Measurements from ENCODE around the gene CDRT15. TPM values are rescaled to one million over a fixed set of nuclear protein-coding genes. Genes with fewer than 3 reads are reported as not detected.

Gene CDRT15
- total RNA-seq, 4 donors from 2014 or later, result not detected

- TF ChIP-seq POLR2AphosphoS5 (IDR thresholded peaks at IDR 0.05) (no peak), EP300 (IDR thresholded peaks at IDR 0.05; ENCODE audit: low read depth) (no peak), POLR2A (IDR thresholded peaks at IDR 0.05) (no peak)
- TF ChIP-seq, protein P1, sequence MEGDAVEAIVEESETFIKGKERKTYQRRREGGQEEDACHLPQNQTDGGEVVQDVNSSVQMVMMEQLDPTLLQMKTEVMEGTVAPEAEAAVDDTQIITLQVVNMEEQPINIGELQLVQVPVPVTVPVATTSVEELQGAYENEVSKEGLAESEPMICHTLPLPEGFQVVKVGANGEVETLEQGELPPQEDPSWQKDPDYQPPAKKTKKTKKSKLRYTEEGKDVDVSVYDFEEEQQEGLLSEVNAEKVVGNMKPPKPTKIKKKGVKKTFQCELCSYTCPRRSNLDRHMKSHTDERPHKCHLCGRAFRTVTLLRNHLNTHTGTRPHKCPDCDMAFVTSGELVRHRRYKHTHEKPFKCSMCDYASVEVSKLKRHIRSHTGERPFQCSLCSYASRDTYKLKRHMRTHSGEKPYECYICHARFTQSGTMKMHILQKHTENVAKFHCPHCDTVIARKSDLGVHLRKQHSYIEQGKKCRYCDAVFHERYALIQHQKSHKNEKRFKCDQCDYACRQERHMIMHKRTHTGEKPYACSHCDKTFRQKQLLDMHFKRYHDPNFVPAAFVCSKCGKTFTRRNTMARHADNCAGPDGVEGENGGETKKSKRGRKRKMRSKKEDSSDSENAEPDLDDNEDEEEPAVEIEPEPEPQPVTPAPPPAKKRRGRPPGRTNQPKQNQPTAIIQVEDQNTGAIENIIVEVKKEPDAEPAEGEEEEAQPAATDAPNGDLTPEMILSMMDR (IDR thresholded peaks at IDR 0.05), result no peak
- 92 to 95% methylated on average over 2 of the region's 2 CpGs for whole genome bisulfite sequencing, 2 donors (ENCODE audit: low coverage in 1 of 2)
Observed at GRCh38 chr17:14204546-14204945, 32.1 kb downstream of the CDRT15 start.

GRCh38 chr17:14204084-14204483, 32.6 kb downstream of the CDRT15 start:
- 69% methylated on average over 5 of the region's 5 CpGs; no CpG with 5 or more reads in 1 of the 2 donors for WGBS, 2 donors (ENCODE audit: low coverage in 1 of 2)
- peaks cover 0 to 9% (median 2%) of the 10 kb centered on the region in 4 donors for H3K36me3 ChIP-seq
- no peak for TF ChIP-seq EP300 (IDR thresholded peaks at IDR 0.05; ENCODE audit: low read depth)
- TF ChIP-seq, protein P1 (IDR thresholded peaks at IDR 0.05), result no peak
- no peak for TF ChIP-seq POLR2A (IDR thresholded peaks at IDR 0.05)
- no peak for TF ChIP-seq POLR2AphosphoS5 (IDR thresholded peaks at IDR 0.05)
- no peak overlapping the region for H3K27ac ChIP-seq
- no peak overlapping the region for H3K4me3 ChIP-seq
- H3K4me1 ChIP-seq, result peaks cover 5 to 27% (median 15%) of the 10 kb centered on the region in 4 donors
- no peaks in the 10 kb centered on the region for H3K9me3 ChIP-seq
- intact Hi-C loops (cut with DNase I; ENCODE audit: low total_unique reads) (no loop called here), in situ Hi-C loops (cut with MboI; ENCODE audit: low pct_ligation_motif_present in 1 of 4, low pct_unique_long_range_greater_than_20kb in 1 of 4, low sequenced_read_pairs in 3 of 4) (no loop called here)
- H3K27me3 ChIP-seq, result no peaks in the 10 kb centered on the region
- no peak for DNase-seq

More at GRCh38 chr17:14204546-14204945, 32.1 kb downstream of the CDRT15 start:
- Histone ChIP-seq H3K36me3 (peaks cover 0 to 9% (median 2%) of the 10 kb centered on the region in 4 donors), H3K27me3 (no peaks in the 10 kb centered on the region), H3K4me1 (peaks cover 5 to 27% (median 15%) of the 10 kb centered on the region in 4 donors), H3K27ac (no peak overlapping the region), H3K9me3 (no peaks in the 10 kb centered on the region), H3K4me3 (no peak overlapping the region)
- in situ Hi-C loops (cut with MboI; ENCODE audit: low pct_ligation_motif_present in 1 of 4, low pct_unique_long_range_greater_than_20kb in 1 of 4, low sequenced_read_pairs in 3 of 4), result no loop called here
- DNase-seq, result no peak
- intact Hi-C loops (cut with DNase I; ENCODE audit: low total_unique reads), result no loop called here

DNA sequence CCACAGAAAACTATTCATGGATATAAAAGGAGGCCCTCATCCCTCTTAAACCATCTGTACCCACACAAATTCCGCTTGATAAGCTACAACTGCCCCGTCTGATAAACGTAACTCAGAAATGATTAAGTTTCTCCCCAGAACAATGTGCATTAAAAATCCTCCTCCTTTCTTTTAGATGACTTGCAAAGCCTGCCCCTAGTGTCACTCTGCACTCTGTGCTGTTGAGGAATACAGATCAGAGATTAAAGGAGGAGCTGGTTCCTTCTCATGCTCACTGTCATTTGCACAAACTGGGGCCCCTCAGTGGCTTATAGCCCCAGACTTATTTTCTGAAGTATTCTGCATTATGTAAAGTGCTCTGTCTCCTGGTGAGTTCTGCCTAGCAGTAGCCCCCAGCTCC, 33.3 kb downstream of the CDRT15 start:
- Histone ChIP-seq H3K4me3 (no peak overlapping the region), H3K9me3 (no peaks in the 10 kb centered on the region), H3K4me1 (peaks cover 5 to 27% (median 15%) of the 10 kb centered on the region in 4 donors), H3K27ac (no peak overlapping the region), H3K36me3 (peaks cover 0 to 5% (median 2%) of the 10 kb centered on the region in 4 donors), H3K27me3 (no peaks in the 10 kb centered on the region)
- TF ChIP-seq, protein P1 (IDR thresholded peaks at IDR 0.05), result no peak
- TF ChIP-seq POLR2A (IDR thresholded peaks at IDR 0.05) (no peak), EP300 (IDR thresholded peaks at IDR 0.05; ENCODE audit: low read depth) (no peak), POLR2AphosphoS5 (IDR thresholded peaks at IDR 0.05) (no peak)
- intact Hi-C loops (cut with DNase I; ENCODE audit: low total_unique reads), result no loop called here
- DNase-seq, result no peak
- 67 to 85% methylated on average over 3 of the region's 3 CpGs for WGBS, 2 donors (ENCODE audit: low coverage in 1 of 2)
- in situ Hi-C loops (cut with MboI; ENCODE audit: low pct_ligation_motif_present in 1 of 4, low pct_unique_long_range_greater_than_20kb in 1 of 4, low sequenced_read_pairs in 3 of 4), result no loop called here

DNA sequence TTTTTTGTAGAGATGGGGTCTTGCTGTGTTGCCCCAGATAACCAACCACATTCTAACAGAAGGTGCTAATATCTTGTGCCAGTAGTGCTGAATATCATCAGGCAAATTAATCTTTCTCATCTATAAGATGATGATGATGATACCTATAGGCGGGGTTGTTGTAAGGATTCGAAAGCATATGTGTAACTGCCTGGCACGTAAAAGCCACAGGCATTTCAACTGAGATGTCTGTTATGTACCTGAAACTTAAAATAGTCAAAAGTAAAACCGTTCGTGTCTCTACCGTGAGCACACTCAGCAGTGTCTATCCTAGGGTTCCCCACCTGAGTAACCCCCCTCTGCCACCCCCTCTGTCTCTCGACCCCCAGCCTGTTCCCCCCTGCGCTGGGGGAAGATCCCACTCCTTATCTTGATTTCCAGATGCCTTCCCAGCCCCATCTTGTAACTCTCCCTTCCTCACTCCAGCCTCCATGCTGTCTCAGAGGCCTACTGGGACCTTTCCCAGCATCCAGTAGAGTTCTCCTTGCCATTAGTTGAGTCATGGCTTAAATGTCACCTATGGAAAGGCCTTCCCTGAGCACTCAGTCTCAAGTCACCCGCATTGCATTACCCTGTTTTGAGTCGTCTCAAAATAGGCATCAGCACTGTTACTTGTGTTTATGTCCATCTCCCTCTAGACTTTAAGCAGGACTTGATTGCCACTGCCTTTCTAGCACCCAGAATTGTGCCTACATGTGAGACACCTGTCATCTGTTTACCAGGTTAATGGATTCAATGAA, 34.1 kb downstream of the CDRT15 start:
- H3K9me3 ChIP-seq, result no peaks in the 10 kb centered on the region
- WGBS, 2 donors (ENCODE audit: low coverage in 1 of 2), result 86 to 94% methylated on average over 8 to 10 of the region's 10 CpGs
- no peak for DNase-seq
- intact Hi-C loops (cut with DNase I; ENCODE audit: low total_unique reads) (no loop called here), in situ Hi-C loops (cut with MboI; ENCODE audit: low pct_ligation_motif_present in 1 of 4, low pct_unique_long_range_greater_than_20kb in 1 of 4, low sequenced_read_pairs in 3 of 4) (no loop called here)
- H3K4me1 ChIP-seq, result peaks cover 5 to 27% (median 15%) of the 10 kb centered on the region in 4 donors
- H3K27me3 ChIP-seq, result no peaks in the 10 kb centered on the region
- H3K27ac ChIP-seq, result no peak overlapping the region
- H3K4me3 ChIP-seq, result no peak overlapping the region
- TF ChIP-seq POLR2AphosphoS5 (IDR thresholded peaks at IDR 0.05), result no peak
- no peak for TF ChIP-seq EP300 (IDR thresholded peaks at IDR 0.05; ENCODE audit: low read depth)
- TF ChIP-seq POLR2A (IDR thresholded peaks at IDR 0.05), result no peak
- TF ChIP-seq, protein P1 (IDR thresholded peaks at IDR 0.05), result no peak
- peaks cover 0 to 5% (median 2%) of the 10 kb centered on the region in 4 donors for H3K36me3 ChIP-seq
